Loucy (cell line): ENCODE data around the gene TMEM51.

Experiments used
- H2AFZ ChIP-seq: fragments of 200-600 bp; sonication (generic); 2 replicates; pipeline ENCODE4 v1.6.0; 2016; ENCODE audit warnings: antibody characterized with exemption, mild to moderate bottlenecking, low read length, moderate library complexity
- H3F3A ChIP-seq: fragments of 200-600 bp; 2 replicates; pipeline ENCODE4 v1.6.0; 2016; ENCODE audit warnings: antibody characterized with exemption, low read depth, mild to moderate bottlenecking
- H3K27me3 ChIP-seq: fragments of 200-600 bp; sonication (generic); 2 replicates; pipeline ENCODE4 v1.6.1; 2014; ENCODE audit warnings: low read length, mild to moderate bottlenecking; ENCODE audit not compliant: insufficient read depth, poor library complexity, severe bottlenecking
- H3K36me3 ChIP-seq: fragments of 200-600 bp; sonication (generic); 2 replicates; pipeline ENCODE4 v1.6.1; 2016; ENCODE audit warnings: low read length; ENCODE audit not compliant: insufficient read depth
- H3K4me1 ChIP-seq: fragments of 200-600 bp; sonication (generic); 2 replicates; pipeline ENCODE4 v1.5.1; 2014; ENCODE audit warnings: low read length, mild to moderate bottlenecking; ENCODE audit not compliant: insufficient read depth, poor library complexity, severe bottlenecking
- H3K4me2 ChIP-seq: fragments of 200-600 bp; sonication (generic); 2 replicates; pipeline ENCODE4 v1.6.0; 2014; ENCODE audit warnings: antibody characterized with exemption, low read length, low read depth, mild to moderate bottlenecking; ENCODE audit not compliant: poor library complexity, severe bottlenecking
- H3K4me3 ChIP-seq: fragments of 200-600 bp; sonication (generic); 2 replicates; pipeline ENCODE4 v1.5.1; 2014; ENCODE audit warnings: low read length, mild to moderate bottlenecking, mixed read lengths; ENCODE audit not compliant: poor library complexity, severe bottlenecking
- H3K79me2 ChIP-seq: fragments of 200-600 bp; sonication (generic); 2 replicates; pipeline ENCODE4 v1.6.1; 2014; ENCODE audit warnings: low read length; ENCODE audit not compliant: insufficient read depth
- H3K9ac ChIP-seq: fragments of 200-600 bp; sonication (generic); 2 replicates; pipeline ENCODE4 v1.6.0; 2014; ENCODE audit warnings: mild to moderate bottlenecking, low read depth, low read length, moderate library complexity; ENCODE audit not compliant: poor library complexity, severe bottlenecking
- H3K9me2 ChIP-seq: fragments of 200-600 bp; sonication (generic); replicated peaks from 2 replicates; pipeline ENCODE4 v1.6.1; 2016; ENCODE audit warnings: low read depth, low read length, mixed read lengths
- H3K9me3 ChIP-seq: fragments of 200-600 bp; sonication (generic); 2 replicates; pipeline ENCODE4 v1.6.1; 2014; ENCODE audit warnings: mild to moderate bottlenecking, antibody characterized with exemption, low read length, low read depth; ENCODE audit not compliant: insufficient read depth
- H4K20me1 ChIP-seq: fragments of 200-600 bp; sonication (generic); 2 replicates; pipeline ENCODE4 v1.6.0; 2014; ENCODE audit warnings: antibody characterized with exemption, low read length, mild to moderate bottlenecking; ENCODE audit not compliant: insufficient read depth, poor library complexity, severe bottlenecking
- EZH2phosphoT487 ChIP-seq: fragments of 200-600 bp; IDR thresholded peaks from 2 replicates; pipeline ENCODE4 v1.6.1; 2018; ENCODE audit warnings: antibody characterized with exemption, mild to moderate bottlenecking, moderate library complexity, borderline replicate concordance
- TF ChIP-seq, protein P1 (sequence below): fragments of 200-600 bp; sonication (generic); conservative IDR thresholded peaks from 2 replicates; pipeline ENCODE4 v1.5.1; 2014; ENCODE audit warnings: mild to moderate bottlenecking, antibody characterized with exemption, low read length

TMEM51 gene

DNA sequence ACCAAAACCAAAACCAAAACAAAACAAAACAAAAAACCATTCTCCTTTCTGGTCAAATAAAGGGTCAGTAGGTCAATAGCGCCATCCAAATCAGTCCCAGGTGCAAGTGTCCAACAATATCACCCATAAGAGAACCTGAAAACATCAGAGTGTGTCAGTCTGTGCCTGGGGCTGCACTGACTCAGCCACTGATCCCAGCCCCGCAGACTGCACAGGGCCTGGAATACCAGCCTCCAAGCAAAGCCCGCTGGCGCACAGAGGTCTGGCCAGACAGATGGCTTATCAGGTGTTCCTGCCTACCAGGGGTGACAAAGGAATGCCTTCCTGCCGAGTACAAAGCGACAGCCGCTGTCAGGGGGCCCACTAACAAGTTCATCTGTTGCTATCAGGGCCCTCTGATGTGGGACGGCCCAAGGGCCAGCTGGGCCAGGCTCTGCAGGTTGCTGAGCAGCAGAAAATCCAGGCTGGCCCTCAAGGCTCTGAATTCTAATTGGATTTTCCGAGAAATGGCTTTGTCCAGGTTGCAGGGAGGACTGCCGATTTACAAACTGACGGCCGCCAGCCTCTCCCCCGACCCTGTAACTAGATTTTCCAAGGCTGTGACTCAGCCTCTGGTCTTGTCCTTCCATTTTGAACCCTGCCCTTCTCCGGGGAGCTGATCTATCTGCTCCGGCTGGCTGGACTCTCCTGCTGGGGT is 13.7 kb upstream of the TMEM51 start:
- peaks cover 5% of the 10 kb centered on the region for H3K4me1 ChIP-seq
- no peaks in the 10 kb centered on the region for H3K36me3 ChIP-seq
- no peak overlapping the region for H3K4me2 ChIP-seq
- no peaks in the 10 kb centered on the region for H3K9me3 ChIP-seq
- no peak overlapping the region for H3K4me3 ChIP-seq
- H3K9me2 ChIP-seq, result no peaks in the 10 kb centered on the region
- no peak for TF ChIP-seq EZH2phosphoT487
- TF ChIP-seq, protein P1, sequence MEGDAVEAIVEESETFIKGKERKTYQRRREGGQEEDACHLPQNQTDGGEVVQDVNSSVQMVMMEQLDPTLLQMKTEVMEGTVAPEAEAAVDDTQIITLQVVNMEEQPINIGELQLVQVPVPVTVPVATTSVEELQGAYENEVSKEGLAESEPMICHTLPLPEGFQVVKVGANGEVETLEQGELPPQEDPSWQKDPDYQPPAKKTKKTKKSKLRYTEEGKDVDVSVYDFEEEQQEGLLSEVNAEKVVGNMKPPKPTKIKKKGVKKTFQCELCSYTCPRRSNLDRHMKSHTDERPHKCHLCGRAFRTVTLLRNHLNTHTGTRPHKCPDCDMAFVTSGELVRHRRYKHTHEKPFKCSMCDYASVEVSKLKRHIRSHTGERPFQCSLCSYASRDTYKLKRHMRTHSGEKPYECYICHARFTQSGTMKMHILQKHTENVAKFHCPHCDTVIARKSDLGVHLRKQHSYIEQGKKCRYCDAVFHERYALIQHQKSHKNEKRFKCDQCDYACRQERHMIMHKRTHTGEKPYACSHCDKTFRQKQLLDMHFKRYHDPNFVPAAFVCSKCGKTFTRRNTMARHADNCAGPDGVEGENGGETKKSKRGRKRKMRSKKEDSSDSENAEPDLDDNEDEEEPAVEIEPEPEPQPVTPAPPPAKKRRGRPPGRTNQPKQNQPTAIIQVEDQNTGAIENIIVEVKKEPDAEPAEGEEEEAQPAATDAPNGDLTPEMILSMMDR, result no peak
- H3F3A ChIP-seq, result no peaks in the 10 kb centered on the region
- H4K20me1 ChIP-seq, result no peaks in the 10 kb centered on the region
- no peak overlapping the region for H2AFZ ChIP-seq
- no peaks in the 10 kb centered on the region for H3K27me3 ChIP-seq
- no peaks in the 10 kb centered on the region for H3K79me2 ChIP-seq
- H3K9ac ChIP-seq, result no peak overlapping the region

- no peak overlapping the region for H3K4me3 ChIP-seq
- no peak overlapping the region for H3K9ac ChIP-seq
- no peak overlapping the region for H3K4me2 ChIP-seq
Observed at GRCh38 chr1:15141935-15142539, 11.5 kb upstream of the TMEM51 start.

GRCh38 chr1:15145327-15145726 is 8.2 kb upstream of the TMEM51 start:
- Histone ChIP-seq H3K4me1 (peaks cover 5% of the 10 kb centered on the region), H3K4me2 (no peak overlapping the region), H4K20me1 (no peaks in the 10 kb centered on the region), H3F3A (no peaks in the 10 kb centered on the region), H3K4me3 (no peak overlapping the region), H3K9me3 (no peaks in the 10 kb centered on the region), H2AFZ (no peak overlapping the region), H3K27me3 (no peaks in the 10 kb centered on the region), H3K36me3 (no peaks in the 10 kb centered on the region), H3K9ac (no peak overlapping the region), H3K9me2 (no peaks in the 10 kb centered on the region), H3K79me2 (no peaks in the 10 kb centered on the region)
- TF ChIP-seq EZH2phosphoT487, result no peak
- TF ChIP-seq, protein P1, result no peak

More at GRCh38 chr1:15141935-15142539, 11.5 kb upstream of the TMEM51 start:
- H3K9me2 ChIP-seq, result no peaks in the 10 kb centered on the region
- TF ChIP-seq, protein P1, result no peak; the same call in 1 of the 2 replicates
- no peak for TF ChIP-seq EZH2phosphoT487
- no peaks in the 10 kb centered on the region for H4K20me1 ChIP-seq
- H3F3A ChIP-seq, result no peaks in the 10 kb centered on the region
- H3K4me1 ChIP-seq, result peaks cover 5% of the 10 kb centered on the region
- H3K27me3 ChIP-seq, result no peaks in the 10 kb centered on the region
- no peaks in the 10 kb centered on the region for H3K79me2 ChIP-seq
- no peak overlapping the region for H2AFZ ChIP-seq
- no peaks in the 10 kb centered on the region for H3K9me3 ChIP-seq
- no peaks in the 10 kb centered on the region for H3K36me3 ChIP-seq
